HG03442 (cell line): ENCODE measurements around the gene UBE2L3.
"Not testable (repeated sequence)": the region's sequence is repeated elsewhere in the genome, so short reads cannot be mapped to it uniquely, and the experiment has no call there.

Source experiments
- ATAC-seq: cut with Tn5 transposase; IDR thresholded peaks from one replicate; pipeline ENCODE4 v1.9.1; 2021; ENCODE audit warnings: mild to moderate bottlenecking, moderate library complexity; ENCODE audit not compliant: unreplicated experiment

UBE2L3 gene

DNA sequence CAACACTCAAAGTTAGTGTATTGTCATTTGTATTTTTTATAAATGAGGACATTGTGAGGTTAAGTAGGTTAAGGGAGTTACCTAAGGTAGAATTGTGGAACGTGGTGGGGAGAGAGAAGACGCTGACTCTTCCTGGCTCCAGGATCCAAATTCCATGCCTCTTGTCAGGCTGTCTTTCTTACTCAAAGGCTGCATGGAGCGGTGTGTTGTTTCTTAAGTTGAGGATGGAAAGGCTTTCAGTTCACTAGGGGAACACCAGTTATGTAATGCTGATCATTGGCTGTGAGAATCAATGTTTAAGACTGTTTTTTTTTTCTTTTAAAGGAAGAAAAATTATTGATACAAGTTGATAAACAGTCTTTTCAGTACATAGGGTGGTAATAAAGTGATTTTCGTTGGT lies 2.9 kb downstream of the UBE2L3 start:
- no peak for ATAC-seq

DNA sequence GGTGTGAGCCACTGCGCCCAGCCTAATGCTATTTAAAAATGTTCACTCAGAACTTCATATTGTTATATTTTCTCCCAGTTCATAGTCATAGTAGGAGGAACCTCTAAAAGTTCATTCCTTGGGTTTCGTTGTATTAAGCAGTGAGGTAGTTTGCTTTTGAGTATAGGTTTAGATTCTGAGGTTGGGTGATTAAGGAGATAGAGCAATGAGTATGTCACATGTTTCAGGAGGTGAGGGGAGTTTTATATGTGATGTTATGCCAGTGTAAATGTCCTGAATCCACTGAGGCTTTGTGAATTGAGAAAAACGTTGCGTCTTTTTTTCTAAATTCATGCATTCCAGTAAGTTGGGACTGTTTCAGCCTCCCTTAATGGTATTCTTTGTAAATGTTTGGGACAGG lies 4.2 kb downstream of the UBE2L3 start:
- ATAC-seq = no peak

DNA sequence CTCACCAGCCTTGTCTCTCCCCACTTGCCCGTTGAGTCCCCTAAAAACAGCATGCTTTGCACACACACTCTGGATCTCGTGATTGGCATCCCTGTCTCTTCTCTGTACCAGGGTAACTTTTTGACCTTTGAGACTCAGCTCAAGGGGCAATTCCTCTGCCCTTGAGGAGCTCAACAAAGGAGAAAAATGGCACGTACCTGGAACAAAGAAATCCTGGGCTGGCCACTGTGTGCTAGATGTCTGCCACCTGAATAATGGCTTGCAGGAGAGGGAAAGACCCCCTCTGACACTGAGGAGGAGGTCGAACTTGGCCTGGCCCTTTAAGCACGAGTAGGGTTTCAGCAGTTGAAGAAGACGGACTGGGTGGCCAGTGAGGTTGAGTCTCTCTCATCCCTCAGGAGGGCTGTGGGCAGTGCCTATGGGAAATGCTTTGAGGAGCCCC lies 5.8 kb downstream of the UBE2L3 start:
- ATAC-seq = no peak

DNA sequence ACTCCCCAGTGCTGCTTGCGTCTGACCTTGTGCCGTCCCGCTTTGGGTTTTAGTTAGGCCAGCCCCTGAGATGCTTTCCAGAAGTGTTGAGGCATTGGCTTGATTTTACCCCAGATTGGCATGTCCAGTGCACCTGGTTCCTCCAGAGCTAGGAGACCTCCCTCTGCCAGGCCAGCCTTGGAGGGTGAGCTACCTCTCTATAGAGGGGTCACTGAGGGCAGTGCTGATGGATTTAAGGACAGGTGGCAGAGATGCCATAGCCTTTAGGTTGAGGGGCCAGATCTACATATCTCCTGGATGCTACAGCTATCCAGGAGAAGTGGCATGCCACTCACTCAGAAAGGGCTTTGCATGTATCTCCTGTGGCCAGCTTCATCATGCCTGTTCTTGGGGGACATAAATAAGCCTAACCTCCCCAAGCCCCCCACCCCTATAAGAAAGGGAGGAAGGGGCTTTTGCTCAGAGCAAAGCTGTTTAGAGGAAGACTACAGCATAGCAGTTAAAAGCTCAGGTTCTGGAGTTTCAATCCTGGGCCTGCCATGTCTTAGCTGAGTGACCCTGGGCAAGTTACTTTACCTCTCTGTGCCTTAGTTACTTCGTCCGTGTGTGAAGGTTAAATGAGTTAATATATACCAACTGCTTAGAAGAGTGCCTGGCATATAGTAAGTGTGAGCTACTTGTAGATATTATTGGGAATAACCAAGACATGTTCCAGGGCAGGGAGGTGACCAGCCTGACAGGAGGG lies 6.4 kb downstream of the UBE2L3 start:
- ATAC-seq = no peak

DNA sequence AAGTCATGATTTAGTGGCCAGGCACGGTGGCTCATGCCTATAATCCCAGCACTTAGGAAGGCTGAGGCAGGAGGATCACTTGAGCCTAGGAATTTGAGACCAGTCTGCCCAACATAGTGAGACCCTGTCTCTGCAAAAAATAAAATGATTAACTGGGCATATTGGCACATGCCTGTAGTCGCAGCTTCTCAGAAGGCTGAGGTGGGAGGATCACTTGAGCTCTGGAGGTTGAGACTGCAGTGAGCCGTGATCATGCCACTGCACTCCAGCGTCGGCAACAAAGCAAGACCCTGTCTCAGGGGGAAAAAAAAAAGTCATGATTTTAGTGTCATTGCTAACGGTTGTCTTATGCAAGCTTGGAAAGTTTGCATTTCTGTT lies 11.9 kb downstream of the UBE2L3 start:
- ATAC-seq = no peak

DNA sequence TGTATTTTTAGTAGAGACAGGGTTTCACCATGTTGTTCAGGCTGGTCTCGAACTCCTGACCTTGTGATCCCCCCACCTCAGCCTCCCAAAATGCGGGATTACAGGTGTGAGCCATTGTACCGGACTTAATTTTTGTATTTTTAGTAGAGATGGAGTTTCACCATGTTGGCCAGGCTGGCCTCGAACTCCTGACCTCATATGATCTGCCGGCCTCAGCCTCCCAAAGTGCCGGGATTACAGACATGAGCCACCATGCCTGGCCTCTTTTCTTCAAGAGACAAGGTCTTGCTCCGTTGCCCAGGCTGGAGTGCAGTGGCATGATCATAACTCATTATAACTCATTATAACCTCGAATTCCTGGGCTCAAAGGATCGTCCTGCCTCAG lies 13.1 kb downstream of the UBE2L3 start:
- not testable (repeated sequence) for ATAC-seq

DNA sequence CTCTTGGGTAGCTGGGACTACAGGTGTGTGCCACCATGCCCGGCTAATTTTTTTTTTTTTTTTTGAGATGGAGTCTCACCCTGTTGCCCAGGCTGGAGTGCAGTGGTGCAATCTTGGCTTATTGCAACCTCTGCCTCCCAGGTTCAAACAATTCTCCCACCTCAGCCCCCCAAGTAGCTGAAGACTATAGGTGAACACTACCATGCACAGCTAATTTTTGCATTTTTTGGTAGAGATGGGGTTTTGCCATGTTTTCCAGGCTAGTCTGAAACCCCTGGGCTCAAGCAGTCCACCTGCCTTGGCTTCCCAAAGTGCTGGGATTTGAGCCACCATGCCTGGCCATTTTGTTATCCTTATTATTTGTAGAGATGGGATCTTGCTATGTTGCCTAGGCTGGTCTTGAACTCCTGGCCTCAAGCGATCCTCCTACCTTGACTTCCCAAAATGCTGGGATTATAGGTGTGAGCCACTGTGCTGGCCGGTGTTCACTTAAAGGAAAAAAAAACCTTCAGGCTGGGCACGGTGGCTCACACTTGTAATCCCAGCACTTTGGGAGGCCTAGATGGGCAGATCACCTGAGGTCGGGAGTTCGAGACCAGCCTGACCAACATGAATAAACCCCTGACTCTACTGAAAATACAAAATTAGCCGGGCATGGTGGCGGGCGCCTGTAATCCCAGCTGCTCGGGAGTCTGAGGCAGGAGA lies 13.6 kb downstream of the UBE2L3 start:
- not testable (repeated sequence) for ATAC-seq

DNA sequence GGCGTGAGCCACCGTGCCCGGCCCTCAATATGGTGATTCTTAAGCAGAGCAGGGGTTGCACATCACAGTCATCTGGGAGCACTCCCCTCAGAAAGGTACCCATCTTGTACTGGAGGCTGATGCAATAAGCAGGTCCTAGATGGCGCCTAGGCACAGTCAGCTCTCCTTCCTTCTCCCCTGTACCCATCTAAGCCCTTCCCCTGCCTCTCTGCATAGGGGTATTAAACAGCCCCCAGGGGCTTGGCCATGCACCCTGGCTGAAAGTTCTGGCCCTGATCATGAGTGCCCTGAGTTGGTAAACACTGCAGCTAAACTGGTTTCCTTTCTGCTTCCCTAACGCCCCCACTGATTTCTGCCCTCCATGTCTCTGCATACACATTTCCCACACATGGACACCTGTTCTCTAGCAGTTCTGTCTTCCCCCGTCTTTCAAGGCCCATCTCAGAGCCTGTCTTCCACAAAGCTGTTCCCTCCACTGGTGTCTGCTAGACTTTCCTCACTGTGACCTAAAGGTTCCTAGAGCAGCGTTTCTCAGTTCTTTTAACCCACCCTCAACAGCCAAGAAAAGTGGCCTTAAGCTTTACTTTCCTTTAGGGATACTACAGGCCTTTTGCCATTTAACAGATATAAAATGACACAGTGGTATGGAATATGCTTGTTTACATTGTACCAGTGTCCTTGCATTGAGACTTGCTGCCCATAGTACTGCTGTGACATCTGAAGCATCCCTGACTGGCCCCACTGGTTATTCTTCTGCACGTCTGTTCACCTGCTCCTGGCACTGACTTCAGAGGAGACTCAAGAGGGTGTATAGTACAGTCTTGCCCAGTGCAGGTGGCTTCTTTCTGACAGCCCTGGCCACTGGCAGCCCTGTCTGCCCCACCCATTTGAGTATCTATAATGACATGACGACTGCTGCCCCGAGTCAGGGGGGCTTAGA lies 15.6 kb downstream of the UBE2L3 start:
- no peak for ATAC-seq

DNA sequence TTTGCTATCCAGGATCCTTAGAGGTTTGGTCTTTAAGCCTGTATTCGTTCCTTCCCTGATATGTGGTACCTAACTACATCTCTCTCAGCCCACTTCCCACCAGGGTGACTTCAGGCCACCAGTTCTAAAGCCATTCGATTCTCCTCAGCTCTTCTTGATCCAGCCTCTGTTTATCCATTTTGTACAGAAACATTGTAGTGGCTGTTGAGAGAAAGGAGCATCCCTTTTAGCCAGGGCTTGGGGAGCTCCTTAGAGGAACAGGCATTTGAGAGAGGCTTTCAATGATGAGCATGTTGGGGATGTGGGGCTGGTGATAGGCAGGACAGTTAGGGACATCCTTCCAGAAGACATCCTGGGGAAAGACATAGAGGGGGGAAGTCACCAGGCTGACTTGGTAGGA lies 17.9 kb downstream of the UBE2L3 start:
- no peak for ATAC-seq

DNA sequence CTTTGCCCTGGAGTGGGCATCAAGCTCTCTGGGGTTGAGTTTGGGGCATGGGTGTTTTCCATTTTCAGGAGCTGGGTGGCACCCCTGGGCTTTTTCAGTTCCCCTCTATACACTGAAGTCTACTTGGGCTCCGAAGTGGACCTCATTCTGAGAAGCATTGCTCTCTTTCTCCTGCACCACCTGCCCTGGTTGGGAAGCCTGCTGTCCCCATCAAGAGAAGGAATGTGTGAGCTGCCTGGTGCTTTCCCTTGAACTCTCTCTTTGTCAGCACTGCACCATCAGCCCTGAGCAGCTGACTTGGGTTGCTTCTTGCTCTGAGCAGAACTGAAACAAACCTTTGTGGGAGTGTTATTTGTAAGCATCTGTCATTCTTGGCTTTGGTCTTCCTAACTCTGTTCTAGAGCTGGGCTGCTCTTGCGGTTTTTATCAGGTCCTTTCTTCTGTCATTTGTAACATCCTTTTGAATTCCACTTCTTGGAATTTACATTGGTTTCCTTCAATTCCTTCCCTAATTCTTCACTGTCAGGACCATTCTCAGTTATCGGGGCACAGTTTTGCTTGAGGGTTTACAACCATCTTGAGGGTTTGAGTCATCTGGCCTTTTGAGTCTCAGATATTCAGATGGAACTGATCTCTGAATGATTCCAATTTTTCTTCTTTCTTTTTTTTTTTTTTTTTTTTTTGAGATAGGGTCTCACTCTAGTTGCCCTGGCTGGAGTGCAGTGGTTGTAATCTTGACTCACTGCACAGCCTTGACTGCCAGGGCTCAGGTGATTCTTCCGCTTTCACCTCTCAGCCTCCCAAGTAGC lies 20.5 kb downstream of the UBE2L3 start:
- peak; percentile 80 for ATAC-seq

DNA sequence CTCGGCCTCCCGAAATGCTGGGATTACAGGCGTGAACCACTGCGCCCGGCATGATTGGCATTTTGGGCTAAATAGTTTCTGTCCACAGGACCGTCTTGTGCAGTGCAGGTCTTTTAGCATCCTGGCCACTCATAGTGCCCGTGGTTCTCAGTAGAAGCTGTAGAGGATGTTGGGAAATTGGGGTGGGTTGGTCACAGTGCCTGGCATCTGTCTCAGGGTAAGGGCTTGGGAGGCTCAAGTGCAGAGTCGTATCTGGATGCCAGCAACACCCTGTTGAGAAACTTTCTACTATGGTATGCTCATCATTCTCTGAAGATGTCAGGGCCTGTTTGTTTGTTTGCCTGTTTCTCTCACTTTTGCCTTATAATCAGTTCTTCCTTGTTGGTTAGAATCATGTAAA lies 21.9 kb downstream of the UBE2L3 start:
- ATAC-seq = no peak

DNA sequence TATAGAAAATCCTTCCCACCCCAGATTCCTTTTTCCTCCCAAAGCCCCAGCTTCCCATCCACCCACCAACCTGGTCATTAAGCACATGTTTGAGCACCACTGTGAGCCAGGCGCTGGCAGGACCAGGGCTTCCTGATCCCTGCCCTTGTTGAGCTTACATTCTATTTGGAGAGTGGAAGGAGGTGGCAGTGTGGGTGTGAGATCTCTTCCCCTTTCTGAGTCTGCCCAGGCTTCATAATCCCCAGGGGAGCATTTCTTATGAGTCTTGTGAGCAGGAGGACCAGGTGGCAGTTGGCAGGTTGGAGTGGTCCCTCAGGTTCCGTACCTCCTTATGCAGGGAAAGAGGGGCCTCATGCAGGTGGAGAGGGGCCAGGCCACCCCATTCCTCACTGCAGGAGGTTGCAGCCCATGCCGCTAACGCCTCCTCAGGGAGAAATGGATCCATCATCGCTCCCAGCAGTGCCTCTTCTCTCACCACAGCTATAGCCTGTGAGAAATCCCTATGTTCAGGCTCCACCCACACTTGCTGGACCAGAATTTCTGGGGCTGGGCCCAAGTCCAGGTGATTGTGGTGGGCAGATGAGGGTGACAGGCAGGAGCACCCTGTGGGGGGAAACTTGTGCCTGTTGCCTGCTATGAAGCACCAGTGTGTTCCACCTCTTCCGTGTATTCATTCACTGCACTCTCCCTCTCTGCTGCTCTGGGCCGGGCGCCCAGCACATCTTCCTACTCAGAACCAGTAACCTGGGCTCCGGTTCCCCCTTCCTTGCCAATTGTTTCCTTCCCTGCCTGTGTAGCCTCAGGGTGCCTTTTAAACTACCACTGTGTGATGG lies 23.5 kb downstream of the UBE2L3 start:
- no peak for ATAC-seq

DNA sequence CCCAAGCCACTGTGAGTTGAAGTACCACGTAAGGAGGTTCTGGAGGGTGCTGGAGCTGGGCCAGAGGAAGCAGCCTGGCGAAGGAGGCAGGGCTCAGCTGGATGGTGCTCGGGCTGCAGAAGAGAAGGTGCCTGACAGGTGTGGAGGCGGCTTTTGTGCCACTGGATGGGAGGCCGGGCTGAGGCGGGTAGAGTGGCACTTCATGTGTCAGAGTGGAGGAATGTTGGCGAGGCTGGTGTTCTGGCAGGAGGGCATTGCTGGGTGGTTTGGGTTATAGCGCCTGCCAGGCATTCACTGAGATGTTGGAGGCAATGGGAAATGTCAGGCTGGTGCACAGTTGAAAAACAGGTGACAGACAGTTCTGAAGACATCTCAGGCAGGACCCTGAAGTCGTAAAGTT lies 24.2 kb downstream of the UBE2L3 start:
- ATAC-seq = no peak

DNA sequence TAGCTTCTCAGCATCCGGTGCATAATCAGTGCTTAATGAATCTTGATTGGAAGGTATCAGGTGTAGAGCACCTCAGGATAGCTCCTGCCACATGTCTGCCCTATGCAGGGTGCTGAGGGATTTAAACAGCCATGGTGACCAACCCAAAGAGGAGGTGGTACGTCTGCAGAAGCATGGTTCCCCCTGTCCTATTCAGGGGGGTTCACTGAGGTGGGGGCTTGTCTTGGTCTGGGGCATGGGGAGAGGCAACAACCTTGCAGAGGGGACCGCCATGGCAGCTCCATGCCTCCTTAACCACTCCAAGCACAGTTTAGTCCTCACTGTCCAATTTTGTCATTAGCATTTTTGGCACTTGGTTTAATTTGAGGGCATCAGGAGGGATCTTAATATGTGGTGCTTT lies 24.9 kb downstream of the UBE2L3 start:
- no peak for ATAC-seq

DNA sequence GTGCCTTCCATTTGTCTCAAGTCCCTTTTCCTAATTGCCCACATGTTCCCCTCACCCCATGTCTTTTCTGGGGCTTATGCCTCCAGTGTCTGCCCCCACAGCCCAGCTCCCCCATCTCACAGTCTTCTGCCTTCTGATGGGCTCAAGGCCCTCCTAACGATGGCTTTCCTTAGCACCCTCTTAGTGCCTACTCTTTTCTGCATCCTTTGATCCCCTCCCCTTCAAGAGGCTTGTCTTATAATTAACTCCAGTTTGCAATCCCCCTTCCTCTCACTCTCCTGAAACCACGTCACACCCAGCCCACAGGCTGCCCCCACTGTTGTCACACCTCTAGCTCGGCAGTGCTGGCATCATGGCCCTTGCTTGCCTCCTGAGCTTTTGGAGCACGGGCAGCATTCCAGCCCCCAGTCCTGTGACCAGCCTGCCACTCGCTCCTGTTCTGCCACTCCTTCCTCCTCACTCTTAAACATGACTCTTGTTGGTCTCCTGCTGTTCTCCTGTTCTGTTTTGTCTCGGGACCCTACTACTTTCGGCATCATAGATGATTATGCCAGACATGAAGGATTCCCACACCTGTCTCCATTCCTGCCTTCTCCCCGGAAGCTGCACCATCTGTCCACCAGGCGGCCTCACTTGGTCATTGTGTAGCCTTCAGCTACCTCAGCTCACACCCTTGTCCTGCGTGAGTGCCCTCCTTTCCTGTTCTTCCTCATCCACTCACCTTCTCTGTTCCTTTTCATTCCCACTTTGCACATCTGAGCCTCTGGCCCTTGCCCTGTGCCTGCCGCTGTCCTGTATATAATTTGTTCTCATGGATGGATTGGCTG lies 26.1 kb downstream of the UBE2L3 start:
- ATAC-seq = no peak

DNA sequence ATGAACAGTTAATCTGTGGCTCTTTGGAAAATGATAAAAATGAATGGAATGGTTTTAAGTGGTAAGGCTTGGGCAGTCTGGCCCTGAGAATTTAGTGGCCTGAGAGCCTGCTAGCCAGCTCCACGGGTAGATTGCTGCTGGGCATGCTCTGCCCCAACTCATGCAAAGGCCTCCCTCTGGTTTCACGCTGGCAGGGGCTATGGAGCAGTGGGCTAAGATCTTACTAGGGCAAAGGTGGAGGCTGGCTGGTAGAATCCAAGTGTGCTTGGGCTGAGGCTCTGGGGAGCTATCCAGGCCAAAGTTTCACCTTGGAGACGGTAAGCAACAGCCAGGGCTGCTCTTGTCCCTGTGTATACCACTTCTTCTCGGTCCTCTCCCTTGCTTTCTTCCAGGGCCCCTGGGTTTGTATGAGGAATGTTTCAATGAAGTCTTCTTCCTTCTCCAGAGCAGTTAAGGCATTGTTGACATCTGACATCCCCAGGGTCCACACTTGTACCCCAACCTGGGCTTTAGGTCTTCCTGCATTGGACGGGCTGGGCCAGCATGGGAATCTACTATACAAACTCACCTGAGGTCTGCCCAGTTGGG lies 27.4 kb downstream of the UBE2L3 start:
- ATAC-seq = no peak

DNA sequence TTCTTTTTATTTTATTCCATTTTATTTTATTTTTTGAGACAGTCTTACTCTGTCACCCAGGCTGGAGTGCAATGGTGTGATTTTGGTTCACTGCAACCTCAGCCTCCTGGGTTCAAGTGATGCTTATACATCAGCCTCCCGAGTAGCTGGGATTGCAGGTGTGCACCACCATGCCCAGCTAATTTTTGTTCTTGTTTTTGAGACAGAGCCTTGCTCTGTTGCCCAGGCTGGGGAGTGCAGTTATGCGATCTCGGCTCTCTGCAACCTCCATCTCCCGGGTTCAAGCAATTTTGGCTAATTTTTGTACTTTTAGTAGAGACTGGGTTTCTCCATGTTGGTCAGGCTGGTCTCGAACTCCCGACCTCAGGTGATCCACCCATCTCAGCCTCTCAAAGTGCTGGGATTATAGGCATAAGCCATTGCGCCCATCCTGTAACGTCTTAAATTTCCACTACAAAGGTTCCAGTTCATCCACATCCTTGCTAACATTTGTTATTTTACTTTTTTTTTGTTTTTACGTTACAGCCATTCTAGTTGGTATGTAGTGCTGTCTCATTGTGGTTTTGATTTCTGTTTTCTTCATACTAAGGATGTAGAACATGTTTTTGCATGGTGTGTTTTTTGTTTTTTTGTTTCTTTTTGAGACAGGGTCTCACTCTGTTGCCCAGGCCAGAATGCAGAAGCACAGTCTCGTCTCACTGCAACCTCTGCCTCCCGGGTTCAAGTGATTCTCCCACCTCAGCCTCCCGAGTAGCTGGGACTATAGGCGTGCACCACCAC lies 29.0 kb downstream of the UBE2L3 start:
- ATAC-seq = not testable (repeated sequence)

DNA sequence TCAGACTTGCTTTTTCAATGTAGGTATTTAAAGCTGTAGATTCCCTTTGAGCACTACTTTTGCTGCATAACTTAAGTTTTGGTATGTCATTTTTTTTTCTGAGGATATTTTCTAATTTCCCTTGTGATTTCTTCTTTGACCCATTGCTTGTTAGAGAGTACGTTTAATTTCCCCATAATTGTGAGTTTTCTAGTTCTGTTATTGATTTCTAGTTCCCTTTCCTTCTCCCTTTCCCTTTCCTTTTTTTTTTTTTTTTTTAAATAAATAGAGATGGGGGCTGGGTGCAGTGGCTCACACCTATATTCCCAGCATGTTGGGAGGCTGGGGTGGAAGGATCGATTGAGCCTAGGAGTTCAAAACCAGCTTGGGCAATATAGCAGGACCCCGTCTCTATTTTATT lies 30.8 kb downstream of the UBE2L3 start:
- ATAC-seq = no peak
